DMS153 (cell line): ENCODE results near the gene CRYBG1.

Experiments
- DNase-seq: peaks from one replicate; lab custom pipeline; 2025; lab: John Stamatoyannopoulos, UW

CRYBG1 gene

GRCh38 chr6:106419900-106420613 lies 59.5 kb downstream of the CRYBG1 start:
- DNase-seq = no peak

- no peak for DNase-seq
These were observed 61.0 kb downstream of the CRYBG1 start for GRCh38 chr6:106421496-106421895.

- DNase-seq = no peak
These were observed 62.0 kb downstream of the CRYBG1 start for GRCh38 chr6:106422534-106422933.

- no peak for DNase-seq
These were observed 64.9 kb downstream of the CRYBG1 start for GRCh38 chr6:106425382-106425781.

- no peak for DNase-seq
These were observed 65.9 kb downstream of the CRYBG1 start for GRCh38 chr6:106426250-106426970.

GRCh38 chr6:106430466-106430865 lies 69.9 kb downstream of the CRYBG1 start:
- no peak for DNase-seq

- DNase-seq = no peak
These were observed 70.9 kb downstream of the CRYBG1 start for GRCh38 chr6:106431405-106431804.

- no peak for DNase-seq
These were observed 71.5 kb downstream of the CRYBG1 start for GRCh38 chr6:106431972-106432371.

GRCh38 chr6:106434530-106434929 lies 74.0 kb downstream of the CRYBG1 start:
- DNase-seq = no peak

- no peak for DNase-seq
These were observed 78.9 kb downstream of the CRYBG1 start for GRCh38 chr6:106439459-106439858.

- DNase-seq = no peak
These were observed 80.0 kb downstream of the CRYBG1 start for GRCh38 chr6:106440546-106440945.

GRCh38 chr6:106442395-106442794 lies 81.9 kb downstream of the CRYBG1 start:
- DNase-seq = peak; percentile 26

- DNase-seq = peak; percentile 65
These were observed 84.4 kb downstream of the CRYBG1 start for GRCh38 chr6:106444777-106445507.

GRCh38 chr6:106445508-106445878 lies 85.0 kb downstream of the CRYBG1 start:
- DNase-seq = no peak

- DNase-seq = no peak
These were observed 85.9 kb downstream of the CRYBG1 start for GRCh38 chr6:106446287-106446885.

- DNase-seq = peak; percentile 11
These were observed 86.5 kb downstream of the CRYBG1 start for GRCh38 chr6:106446983-106447382.

GRCh38 chr6:106448000-106448426 lies 87.5 kb downstream of the CRYBG1 start:
- DNase-seq = no peak

- DNase-seq = no peak
These were observed 90.1 kb downstream of the CRYBG1 start for GRCh38 chr6:106450653-106451052.

GRCh38 chr6:106451439-106451838 lies 90.9 kb downstream of the CRYBG1 start:
- no peak for DNase-seq

- no peak for DNase-seq
These were observed 92.1 kb downstream of the CRYBG1 start for GRCh38 chr6:106452628-106453027.

- DNase-seq = no peak
These were observed 93.3 kb downstream of the CRYBG1 start for GRCh38 chr6:106453756-106454367.

GRCh38 chr6:106456756-106457155 lies 96.2 kb downstream of the CRYBG1 start:
- no peak for DNase-seq
